GM12875 (cell line): ENCODE measurements around the gene CHTOP.
"Not testable (repeated sequence)": the region's sequence is repeated elsewhere in the genome, so short reads cannot be mapped to it uniquely, and the experiment has no call there.

Source experiments
- H3K4me3 ChIP-seq: one replicate; pipeline ENCODE4 v1.5.1; 2011; ENCODE audit warnings: low read depth, low read length, control low read depth
- CTCF ChIP-seq: IDR thresholded peaks from 2 replicates; pipeline ENCODE4 v1.5.1; 2011; ENCODE audit warnings: low read depth, mild to moderate bottlenecking, control low read depth, inconsistent platforms, low read length, moderate library complexity, borderline replicate concordance; ENCODE audit not compliant: insufficient read depth

CHTOP gene

GRCh38 chr1:153633754-153634665 is at the start of gene CHTOP:
CHTOP (plus strand) TSS chr1:153634066; CDS start chr1:153636589, 2,523 bp downstream.
- H3K4me3 ChIP-seq, result peak within 1 kb of the TSS; percentile 72
- TF ChIP-seq CTCF, result no peak

- TF ChIP-seq CTCF, result no peak
- H3K4me3 ChIP-seq, result no peak overlapping the region
Measured at GRCh38 chr1:153585006-153585405, 48.9 kb upstream of the CHTOP start.

DNA sequence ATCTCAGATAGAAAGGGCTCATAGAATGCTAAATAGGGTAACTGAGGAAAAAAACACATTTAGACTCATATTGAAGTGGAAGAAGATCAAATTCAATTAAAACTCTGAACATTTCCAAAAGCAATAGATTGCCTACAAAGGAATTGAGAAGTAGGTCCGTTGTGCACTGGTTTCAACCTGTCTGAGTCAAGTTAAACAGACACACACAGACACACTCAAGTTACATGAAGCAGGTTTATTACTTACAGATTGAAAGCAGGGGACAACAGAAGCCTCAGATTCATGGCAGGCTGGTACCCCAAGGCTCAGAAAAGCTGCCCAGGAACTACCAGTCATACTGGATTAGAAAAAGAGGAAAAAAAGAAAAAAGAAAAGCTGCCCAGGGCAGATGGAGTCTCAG is 47.5 kb upstream of the CHTOP start:
- H3K4me3 ChIP-seq, result no peak overlapping the region
- no peak for TF ChIP-seq CTCF

- TF ChIP-seq CTCF, result no peak
- H3K4me3 ChIP-seq, result no peak overlapping the region
Measured at GRCh38 chr1:153587314-153587713, 46.6 kb upstream of the CHTOP start.

GRCh38 chr1:153588033-153588432 is 45.8 kb upstream of the CHTOP start:
- H3K4me3 ChIP-seq, result not testable (repeated sequence)

GRCh38 chr1:153588482-153588881 is 45.4 kb upstream of the CHTOP start:
- H3K4me3 ChIP-seq, result no peak overlapping the region
- no peak for TF ChIP-seq CTCF

DNA sequence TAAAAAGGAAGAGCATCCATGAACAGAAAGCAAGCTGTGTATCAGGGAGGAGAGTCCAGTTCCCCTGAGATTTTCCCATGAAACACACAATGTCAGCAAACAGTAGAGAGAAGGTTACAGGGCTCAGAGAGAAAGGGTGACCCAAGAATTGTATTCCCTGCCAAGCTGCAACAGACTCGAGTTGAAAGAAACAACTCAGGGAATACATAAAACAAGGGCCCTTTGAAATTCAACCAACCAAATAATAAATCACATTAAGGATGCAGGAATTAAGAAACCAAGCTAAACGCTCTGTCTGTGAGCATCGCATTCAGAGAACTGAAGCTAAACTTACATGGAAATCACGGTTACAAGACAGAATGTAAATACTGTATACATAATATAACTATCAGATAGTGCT is 41.1 kb upstream of the CHTOP start:
- TF ChIP-seq CTCF, result no peak
- no peak overlapping the region for H3K4me3 ChIP-seq
